GM12878 (cell line): Measurements from ENCODE around the gene FBXO33. TPM values are rescaled to one million over a fixed set of nuclear protein-coding genes. Genes with fewer than 3 reads are reported as not detected.

ENCODE experiments used
- BRCA1 ChIP-seq: IDR thresholded peaks from 2 replicates; pipeline ENCODE4 v1.6.1; 2011; ENCODE audit warnings: low read depth, low read length, improper control_type of control experiment
- CBX3 ChIP-seq: fragments of 200-600 bp; sonication (generic); IDR thresholded peaks from 2 replicates; pipeline ENCODE4 v1.6.1; 2016; ENCODE audit warnings: low read depth, borderline replicate concordance
- CREB1 ChIP-seq: IDR thresholded peaks from 2 replicates; pipeline ENCODE4 v1.6.1; 2012; ENCODE audit warnings: low read depth, mild to moderate bottlenecking, inconsistent platforms
- EP300 ChIP-seq, 2 experiments: fragments of 150-350 bp in 1 of 2; IDR thresholded peaks; 2 replicates each; pipeline ENCODE4 v1.6.1; 2011 to 2012; ENCODE audit warnings: low read depth in 2 of 2, low read length in 2 of 2, borderline replicate concordance in 1 of 2, improper control_type of control experiment in 1 of 2, inconsistent platforms in 1 of 2; ENCODE audit not compliant: control insufficient read depth in 1 of 2
- FOS ChIP-seq: IDR thresholded peaks from 3 replicates; pipeline ENCODE4 v1.6.1; 2011; ENCODE audit warnings: borderline replicate concordance; ENCODE audit not compliant: insufficient read length; ENCODE audit errors: extremely low read depth
- HDGF ChIP-seq: fragments of 450-650 bp; IDR thresholded peaks from 2 replicates; pipeline ENCODE4 v1.6.1; 2016; ENCODE audit warnings: antibody characterized with exemption
- IRF5 ChIP-seq: fragments of 450-650 bp; IDR thresholded peaks from 2 replicates; pipeline ENCODE4 v1.6.1; 2017; ENCODE audit warnings: borderline replicate concordance
- LARP7 ChIP-seq: fragments of 450-650 bp; IDR thresholded peaks from 2 replicates; pipeline ENCODE4 v1.6.1; 2017; ENCODE audit warnings: mild to moderate bottlenecking
- NFXL1 ChIP-seq: fragments of 450-650 bp; IDR thresholded peaks from 2 replicates; pipeline ENCODE4 v1.6.1; 2017; ENCODE audit warnings: antibody characterized with exemption, mild to moderate bottlenecking, borderline replicate concordance
- NR2C1 ChIP-seq: fragments of 450-650 bp; IDR thresholded peaks from 2 replicates; pipeline ENCODE4 v1.6.1; 2017; ENCODE audit warnings: antibody characterized with exemption, mild to moderate bottlenecking, moderate library complexity
- NR2C2 ChIP-seq: IDR thresholded peaks from 2 replicates; pipeline ENCODE4 v1.6.1; 2011; ENCODE audit warnings: borderline replicate concordance, low read depth; ENCODE audit not compliant: control insufficient read depth, insufficient read length
- NR2F1 ChIP-seq: fragments of 450-650 bp; conservative IDR thresholded peaks from 2 replicates; pipeline ENCODE4 v1.6.1; 2017; ENCODE audit warnings: mild to moderate bottlenecking
- PBX3 ChIP-seq: IDR thresholded peaks from 2 replicates; pipeline ENCODE4 v1.6.1; 2011; ENCODE audit warnings: mild to moderate bottlenecking, low read depth, low read length, moderate library complexity; ENCODE audit not compliant: insufficient replicate concordance
- PKNOX1 ChIP-seq: fragments of 450-650 bp; IDR thresholded peaks from 2 replicates; pipeline ENCODE4 v1.6.1; 2016; ENCODE audit warnings: mild to moderate bottlenecking
- POLR2A ChIP-seq: IDR thresholded peaks from 2 replicates; pipeline ENCODE4 v1.6.1; 2011; ENCODE audit warnings: low read depth, mild to moderate bottlenecking, low read length
- SKIL ChIP-seq: fragments of 450-650 bp; IDR thresholded peaks from 2 replicates; pipeline ENCODE4 v1.6.1; 2017; ENCODE audit warnings: mild to moderate bottlenecking, low read depth, inconsistent platforms; ENCODE audit not compliant: poor library complexity, severe bottlenecking
- SP1 ChIP-seq: IDR thresholded peaks from one replicate; pipeline ENCODE4 v1.6.1; 2011; ENCODE audit warnings: low read depth, low read length
- TCF3 ChIP-seq: IDR thresholded peaks from 2 replicates; pipeline ENCODE4 v1.6.1; 2012; ENCODE audit warnings: low read depth, mild to moderate bottlenecking, low read length, borderline replicate concordance; ENCODE audit not compliant: insufficient read depth
- TCF7 ChIP-seq: IDR thresholded peaks from 2 replicates; pipeline ENCODE4 v1.6.1; 2014; ENCODE audit warnings: antibody characterized with exemption, borderline replicate concordance
- polyA plus RNA-seq, 11 experiments: library from polyadenylated mRNA; depleted of rRNA in 4 of 11; unstranded in 6 of 11; stranded (reverse) in 5 of 11; fragments of >200 nt; fragmentation: Nextera tagmentation in 4 of 11; fragmentation: Illumina TruSeq in 1 of 11; extraction: Ambion mirVana in 4 of 11; extraction: Trizol in 1 of 11; gene quantifications; 1 replicate in 1 of 11; 2 replicates in 10 of 11; pipeline versions ENCODE4 v1.2.1 to v1.2.3, GENCODE V29; 2011 to 2016; ENCODE audit warnings: inconsistent platforms in 2 of 11, missing spikeins in 2 of 11, low read depth in 1 of 11
- total RNA-seq, 4 experiments: library from RNA; depleted of rRNA in 3 of 4; stranded (reverse); fragments of >200 nt in 3 of 4; fragmentation: Illumina TruSeq in 1 of 4; extraction: Trizol in 1 of 4; gene quantifications; 2 replicates each; pipeline versions ENCODE4 v1.2.1 to v1.2.3, GENCODE V29; 2013 to 2021
- TF ChIP-seq, protein P1 (sequence below): IDR thresholded peaks from 2 replicates; pipeline ENCODE4 v1.6.1; 2012; ENCODE audit warnings: improper control_type of control experiment, low read depth, low read length; ENCODE audit not compliant: insufficient replicate concordance

FBXO33 gene
- total and polyA plus RNA-seq, 10 of the 15 experiments (the other 5 are each of a cell fraction or from before 2014, with no cell fraction given): 4.7 to 56.9 (median 19.6) TPM

DNA sequence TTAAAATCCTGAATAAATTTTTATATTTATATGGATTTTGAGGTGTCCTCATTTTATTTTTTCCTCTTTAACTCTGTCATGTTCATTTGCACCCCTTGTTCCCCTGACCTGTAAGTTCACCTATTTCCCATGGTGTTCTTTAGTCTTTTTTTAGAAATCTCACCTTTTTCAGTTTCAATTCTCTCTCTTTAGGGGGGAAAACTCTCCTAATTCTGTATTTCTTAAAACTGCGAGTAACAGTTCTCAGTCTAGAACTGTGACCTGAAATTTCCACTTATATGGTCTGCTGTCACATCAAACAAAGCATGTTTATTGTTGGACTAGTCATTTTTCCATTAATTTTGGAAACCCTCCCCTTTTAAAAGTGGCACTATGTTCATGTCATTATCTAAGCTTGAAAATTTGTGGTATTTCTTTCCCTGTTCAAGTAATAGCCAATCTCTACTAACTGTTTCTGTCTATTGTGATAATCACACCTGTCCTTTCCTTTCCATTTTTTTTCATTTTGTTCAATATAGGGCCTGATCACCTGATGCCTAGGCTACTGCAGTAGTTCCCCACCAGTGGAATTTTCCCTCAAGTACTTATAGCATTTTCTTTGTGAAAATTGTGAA is 14.0 kb upstream of the FBXO33 start (continued):
- peak; percentile 83 for TF ChIP-seq SKIL
- TF ChIP-seq FOS: no peak
- no peak for TF ChIP-seq SP1
- TF ChIP-seq CREB1: no peak
- no peak for TF ChIP-seq PBX3
- no peak; the same call in 1 of the 2 replicates for TF ChIP-seq NFXL1
- TF ChIP-seq, protein P1, sequence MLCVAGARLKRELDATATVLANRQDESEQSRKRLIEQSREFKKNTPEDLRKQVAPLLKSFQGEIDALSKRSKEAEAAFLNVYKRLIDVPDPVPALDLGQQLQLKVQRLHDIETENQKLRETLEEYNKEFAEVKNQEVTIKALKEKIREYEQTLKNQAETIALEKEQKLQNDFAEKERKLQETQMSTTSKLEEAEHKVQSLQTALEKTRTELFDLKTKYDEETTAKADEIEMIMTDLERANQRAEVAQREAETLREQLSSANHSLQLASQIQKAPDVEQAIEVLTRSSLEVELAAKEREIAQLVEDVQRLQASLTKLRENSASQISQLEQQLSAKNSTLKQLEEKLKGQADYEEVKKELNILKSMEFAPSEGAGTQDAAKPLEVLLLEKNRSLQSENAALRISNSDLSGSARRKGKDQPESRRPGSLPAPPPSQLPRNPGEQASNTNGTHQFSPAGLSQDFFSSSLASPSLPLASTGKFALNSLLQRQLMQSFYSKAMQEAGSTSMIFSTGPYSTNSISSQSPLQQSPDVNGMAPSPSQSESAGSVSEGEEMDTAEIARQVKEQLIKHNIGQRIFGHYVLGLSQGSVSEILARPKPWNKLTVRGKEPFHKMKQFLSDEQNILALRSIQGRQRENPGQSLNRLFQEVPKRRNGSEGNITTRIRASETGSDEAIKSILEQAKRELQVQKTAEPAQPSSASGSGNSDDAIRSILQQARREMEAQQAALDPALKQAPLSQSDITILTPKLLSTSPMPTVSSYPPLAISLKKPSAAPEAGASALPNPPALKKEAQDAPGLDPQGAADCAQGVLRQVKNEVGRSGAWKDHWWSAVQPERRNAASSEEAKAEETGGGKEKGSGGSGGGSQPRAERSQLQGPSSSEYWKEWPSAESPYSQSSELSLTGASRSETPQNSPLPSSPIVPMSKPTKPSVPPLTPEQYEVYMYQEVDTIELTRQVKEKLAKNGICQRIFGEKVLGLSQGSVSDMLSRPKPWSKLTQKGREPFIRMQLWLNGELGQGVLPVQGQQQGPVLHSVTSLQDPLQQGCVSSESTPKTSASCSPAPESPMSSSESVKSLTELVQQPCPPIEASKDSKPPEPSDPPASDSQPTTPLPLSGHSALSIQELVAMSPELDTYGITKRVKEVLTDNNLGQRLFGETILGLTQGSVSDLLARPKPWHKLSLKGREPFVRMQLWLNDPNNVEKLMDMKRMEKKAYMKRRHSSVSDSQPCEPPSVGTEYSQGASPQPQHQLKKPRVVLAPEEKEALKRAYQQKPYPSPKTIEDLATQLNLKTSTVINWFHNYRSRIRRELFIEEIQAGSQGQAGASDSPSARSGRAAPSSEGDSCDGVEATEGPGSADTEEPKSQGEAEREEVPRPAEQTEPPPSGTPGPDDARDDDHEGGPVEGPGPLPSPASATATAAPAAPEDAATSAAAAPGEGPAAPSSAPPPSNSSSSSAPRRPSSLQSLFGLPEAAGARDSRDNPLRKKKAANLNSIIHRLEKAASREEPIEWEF: no peak
- TF ChIP-seq LARP7: no peak
- TF ChIP-seq TCF3: no peak
- TF ChIP-seq HDGF: no peak
- peak; percentile 68 for TF ChIP-seq PKNOX1
- TF ChIP-seq NR2C2: no peak
- peak; percentile 88 for TF ChIP-seq NR2F1
- TF ChIP-seq CBX3: no peak
- no peak for TF ChIP-seq IRF5
- no peak for TF ChIP-seq POLR2A
- peak in 1 of 2 experiments; percentile 45; a peak in 1 of 4 replicates for TF ChIP-seq EP300 (IDR thresholded peaks at IDR 0.05; ENCODE audit: borderline replicate concordance in 1 of 2, control insufficient read depth in 1 of 2, low read depth in 2 of 2, low read length in 2 of 2)
- TF ChIP-seq BRCA1: no peak
- 0 out of 2 replicates have a peak, but pooled peaks have one; percentile 45 for TF ChIP-seq TCF7
- no peak for TF ChIP-seq NR2C1
